H1 (cell line): ENCODE data around the gene SLC36A2. TPM values are rescaled to one million over a fixed set of nuclear protein-coding genes. Genes with fewer than 3 reads are reported as not detected.

ENCODE experiments used
- CTCF ChIA-PET: fragments of 300-600 bp; sonication (Branson Sonifier 250); formaldehyde crosslinking; loops from one replicate; lab custom pipeline; 2021; ENCODE audit not compliant: partially characterized antibody; lab: Charles Lee
- POLR2A ChIA-PET: fragments of 300-600 bp; sonication (Branson Sonifier 250); formaldehyde crosslinking; loops from one replicate; lab custom pipeline; 2021; ENCODE audit warnings: inconsistent platforms; ENCODE audit not compliant: partially characterized antibody; lab: Charles Lee
- DNase-seq, 2 experiments: peaks; one replicate each; pipeline versions ENCODE4 v3.0.0 to v3.0.0-alpha.2; 2010 to 2022; ENCODE audit warnings: low spot score in 2 of 2, low read depth in 1 of 2, mixed read lengths in 1 of 2
- FAIRE-seq: peaks from 2 replicates; lab custom pipeline; 2011; peaks lifted over from hg19 to GRCh38; lab: Jason Lieb, UNC
- H2AFZ ChIP-seq: 2 replicates; pipeline ENCODE4 v1.8.1; 2012; ENCODE audit warnings: low read length, inconsistent platforms
- H2AK5ac ChIP-seq: 2 replicates; pipeline ENCODE4 v1.6.1; 2013; ENCODE audit warnings: low read depth, low read length
- H2BK120ac ChIP-seq: replicated peaks from 2 replicates; pipeline ENCODE3; 2013; ENCODE audit warnings: low read depth, low read length, inconsistent platforms
- H2BK12ac ChIP-seq: 2 replicates; pipeline ENCODE4 v1.6.1; 2013; ENCODE audit warnings: low read depth, low read length
- H2BK15ac ChIP-seq: 2 replicates; pipeline ENCODE4 v1.6.1; 2013; ENCODE audit warnings: low read length
- H2BK20ac ChIP-seq: 2 replicates; pipeline ENCODE4 v1.6.1; 2013; ENCODE audit warnings: low read length
- H2BK5ac ChIP-seq: 2 replicates; pipeline ENCODE4 v1.6.1; 2013; ENCODE audit warnings: low read depth, low read length
- H3K14ac ChIP-seq: 2 replicates; pipeline ENCODE4 v1.6.1; 2013; ENCODE audit warnings: inconsistent platforms; ENCODE audit not compliant: insufficient read length
- H3K18ac ChIP-seq: 2 replicates; pipeline ENCODE4 v1.6.1; 2013; ENCODE audit warnings: low read length; ENCODE audit errors: extremely low read depth
- H3K23ac ChIP-seq: 2 replicates; pipeline ENCODE4 v1.6.1; 2013; ENCODE audit warnings: inconsistent platforms; ENCODE audit not compliant: insufficient read length
- H3K23me2 ChIP-seq: 2 replicates; pipeline ENCODE4 v1.6.1; 2013; ENCODE audit warnings: low read depth, low read length
- H3K27ac ChIP-seq: 2 replicates; pipeline ENCODE4 v1.6.1; 2011; ENCODE audit warnings: low read depth, low read length, inconsistent platforms
- H3K27me3 ChIP-seq, 4 experiments: replicated peaks in 1 of 4; 1 replicate in 1 of 4; 2 replicates in 3 of 4; pipeline versions ENCODE4 v1.6.1 to v1.8.1; 2011 to 2013; ENCODE audit warnings: low read length in 3 of 4, mild to moderate bottlenecking in 3 of 4, inconsistent platforms in 2 of 4, mixed read lengths in 2 of 4, moderate library complexity in 1 of 4; ENCODE audit not compliant: control insufficient read depth in 3 of 4, insufficient read depth in 3 of 4; ENCODE audit errors: extremely low read depth in 1 of 4
- H3K36me3 ChIP-seq, 4 experiments: 2 replicates each; pipeline versions ENCODE4 v1.6.1 to v1.8.1; 2011 to 2013; ENCODE audit warnings: mild to moderate bottlenecking in 4 of 4, low read length in 3 of 4, moderate library complexity in 2 of 4, control low read depth in 1 of 4, inconsistent platforms in 1 of 4; ENCODE audit not compliant: insufficient read depth in 4 of 4, control insufficient read depth in 2 of 4
- H3K4ac ChIP-seq: replicated peaks from 2 replicates; pipeline ENCODE3; 2013; ENCODE audit warnings: low read length, low read depth, mixed read lengths, inconsistent platforms; ENCODE audit not compliant: insufficient read length
- H3K4me1 ChIP-seq, 4 experiments: replicated peaks in 1 of 4; 1 replicate in 1 of 4; 2 replicates in 3 of 4; pipeline versions ENCODE4 v1.6.1 to v1.8.1; 2011 to 2013; ENCODE audit warnings: low read length in 3 of 4, inconsistent platforms in 2 of 4, mixed read lengths in 1 of 4; ENCODE audit not compliant: insufficient read depth in 4 of 4, control insufficient read depth in 3 of 4
- H3K4me2 ChIP-seq, 2 experiments: 2 replicates each; pipeline versions ENCODE4 v1.6.1 to v1.8.1; 2011 to 2013; ENCODE audit warnings: low read depth in 2 of 2, low read length in 2 of 2, control low read depth in 1 of 2, inconsistent platforms in 1 of 2, mild to moderate bottlenecking in 1 of 2; ENCODE audit not compliant: insufficient read depth in 1 of 2
- H3K4me3 ChIP-seq, 4 experiments: fragments of 200-600, 300-600 bp in 1 of 4; sonication (generic), shearing (Covaris generic), sonication (Bioruptor Twin) in 1 of 4; 2 replicates each; pipeline versions ENCODE4 v1.5.1 to v1.8.1; 2011 to 2016; ENCODE audit warnings: low read length in 4 of 4, low read depth in 3 of 4, control low read depth in 2 of 4, inconsistent platforms in 2 of 4, mild to moderate bottlenecking in 2 of 4, mixed read lengths in 1 of 4, moderate library complexity in 1 of 4; ENCODE audit not compliant: insufficient read depth in 2 of 4; ENCODE audit errors: extremely low read depth in 1 of 4
- H3K56ac ChIP-seq: replicated peaks from 2 replicates; pipeline ENCODE3; 2013; ENCODE audit warnings: low read depth, mild to moderate bottlenecking, mixed read lengths, low read length, inconsistent platforms; ENCODE audit not compliant: insufficient read length
- H3K79me1 ChIP-seq: 2 replicates; pipeline ENCODE4 v1.6.1; 2013; ENCODE audit warnings: low read depth, low read length, control low read depth
- H3K79me2 ChIP-seq, 2 experiments: 2 replicates each; pipeline versions ENCODE4 v1.6.1 to v1.8.1; 2012 to 2013; ENCODE audit warnings: low read length in 2 of 2, mild to moderate bottlenecking in 2 of 2, inconsistent platforms in 1 of 2; ENCODE audit not compliant: insufficient read depth in 2 of 2, control insufficient read depth in 1 of 2
- H3K9ac ChIP-seq, 4 experiments: replicated peaks in 1 of 4; 1 replicate in 1 of 4; 2 replicates in 3 of 4; pipeline versions ENCODE4 v1.6.1 to v1.8.1; 2011 to 2013; ENCODE audit warnings: low read depth in 3 of 4, low read length in 3 of 4, control low read depth in 2 of 4, mild to moderate bottlenecking in 2 of 4, moderate library complexity in 2 of 4, inconsistent platforms in 1 of 4; ENCODE audit errors: extremely low read depth in 1 of 4
- H3K9me3 ChIP-seq, 2 experiments: 2 replicates each; pipeline versions ENCODE4 v1.6.1 to v1.8.1; 2012 to 2013; ENCODE audit warnings: mild to moderate bottlenecking in 2 of 2, moderate library complexity in 2 of 2, control low read depth in 1 of 2, inconsistent platforms in 1 of 2, low read depth in 1 of 2, low read length in 1 of 2, mixed read lengths in 1 of 2; ENCODE audit not compliant: insufficient read depth in 2 of 2
- H4K20me1 ChIP-seq, 2 experiments: replicated peaks in 1 of 2; 2 replicates each; pipeline versions ENCODE3 to v1.8.1; 2011 to 2013; ENCODE audit warnings: inconsistent platforms in 2 of 2, low read length in 2 of 2, mild to moderate bottlenecking in 1 of 2; ENCODE audit not compliant: insufficient read depth in 2 of 2, control insufficient read depth in 1 of 2
- H4K5ac ChIP-seq: 2 replicates; pipeline ENCODE4 v1.6.1; 2013; ENCODE audit warnings: low read length, low read depth, mixed read lengths, inconsistent platforms; ENCODE audit not compliant: insufficient read length
- H4K8ac ChIP-seq: 2 replicates; pipeline ENCODE4 v1.8.0; 2013; ENCODE audit warnings: mild to moderate bottlenecking, moderate library complexity, low read length, inconsistent platforms; ENCODE audit not compliant: insufficient read depth; ENCODE audit errors: extremely low read depth
- H4K91ac ChIP-seq: replicated peaks from 2 replicates; pipeline ENCODE3; 2013; ENCODE audit warnings: low read length, mixed read lengths, inconsistent platforms; ENCODE audit not compliant: insufficient read length
- BCL11A ChIP-seq, 2 experiments: IDR thresholded peaks; one replicate each; pipeline ENCODE4 v1.6.1; 2011; ENCODE audit warnings: low read depth in 2 of 2, low read length in 2 of 2, mild to moderate bottlenecking in 2 of 2
- BRCA1 ChIP-seq: IDR thresholded peaks from 2 replicates; pipeline ENCODE4 v1.6.1; 2012; ENCODE audit warnings: low read depth, low read length, improper control_type of control experiment
- CHD2 ChIP-seq: IDR thresholded peaks from 2 replicates; pipeline ENCODE4 v1.6.1; 2012; ENCODE audit warnings: low read length, improper control_type of control experiment
- EP300 ChIP-seq, 2 experiments: IDR thresholded peaks; 1 replicate in 1 of 2; 2 replicates in 1 of 2; pipeline ENCODE4 v1.6.1; 2011 to 2012; ENCODE audit warnings: low read depth in 2 of 2, low read length in 2 of 2, mild to moderate bottlenecking in 2 of 2, borderline replicate concordance in 1 of 2, inconsistent platforms in 1 of 2, moderate library complexity in 1 of 2
- EZH2 ChIP-seq: fragments of 200-600 bp; sonication (generic); IDR thresholded peaks from 2 replicates; pipeline ENCODE4 v1.7.1; 2012; ENCODE audit warnings: low read depth, mild to moderate bottlenecking, moderate library complexity, low read length, inconsistent platforms; ENCODE audit not compliant: severe bottlenecking
- JUND ChIP-seq: IDR thresholded peaks from 2 replicates; pipeline ENCODE4 v1.6.1; 2011; ENCODE audit warnings: mild to moderate bottlenecking, improper control_type of control experiment, low read length
- KDM1A ChIP-seq: fragments of 200-600, 300-600 bp; sonication (generic); IDR thresholded peaks from 2 replicates; pipeline ENCODE4 v1.7.1; 2016; ENCODE audit warnings: mild to moderate bottlenecking, low read length, borderline replicate concordance
- POLR2A ChIP-seq, 2 experiments: IDR thresholded peaks; 1 replicate in 1 of 2; 2 replicates in 1 of 2; pipeline ENCODE4 v1.6.1; 2011; ENCODE audit warnings: low read depth in 2 of 2, low read length in 2 of 2, mild to moderate bottlenecking in 2 of 2; ENCODE audit errors: control extremely low read depth in 1 of 2
- RFX5 ChIP-seq: IDR thresholded peaks from 2 replicates; pipeline ENCODE4 v1.6.1; 2011; ENCODE audit warnings: low read depth, low read length, improper control_type of control experiment, borderline replicate concordance
- TAF1 ChIP-seq: IDR thresholded peaks from 2 replicates; pipeline ENCODE4 v1.6.1; 2011; ENCODE audit warnings: mild to moderate bottlenecking, low read depth, low read length
- TBP ChIP-seq: IDR thresholded peaks from 2 replicates; pipeline ENCODE4 v1.6.1; 2011; ENCODE audit warnings: low read depth, low read length, improper control_type of control experiment
- TCF12 ChIP-seq: IDR thresholded peaks from 2 replicates; pipeline ENCODE4 v1.6.1; 2011; ENCODE audit warnings: low read depth, mild to moderate bottlenecking, low read length
- WGBS, 2 experiments: shearing (Covaris generic) in 1 of 2; methylation state at CpG; one replicate each; pipeline versions ENCODE4 v1.1.6 to v1.1.7; 2013 to 2015; ENCODE audit warnings: low lambda C conversion rate in 2 of 2, mixed read lengths in 2 of 2, inconsistent platforms in 1 of 2, low coverage in 1 of 2, missing lambda C conversion rate in 1 of 2; ENCODE audit not compliant: insufficient replicate concordance in 2 of 2, insufficient coverage in 1 of 2, insufficient read length in 1 of 2; ENCODE audit errors: extremely low coverage in 1 of 2, missing lambda C conversion rate in 1 of 2; 5-methylcytosine and 5-hydroxymethylcytosine counted together
- polyA plus RNA-seq, 7 experiments: library from polyadenylated mRNA; depleted of rRNA in 3 of 7; stranded (reverse) in 5 of 7; unstranded in 2 of 7; fragments of >200 nt in 5 of 7; fragments of 200-250 nt in 2 of 7; gene quantifications; 1 replicate in 5 of 7; 2 replicates in 1 of 7; 4 replicates in 1 of 7; pipeline versions ENCODE4 v1.2.1 to v1.2.3, GENCODE V29; 2011 to 2013; ENCODE audit warnings: missing spikeins in 2 of 7, mixed read lengths in 2 of 7
- total RNA-seq: library from RNA; stranded (reverse); fragmentation: NEBNext Ultra II Directional; extraction: Animal tissue kit (Norgen Biotek cat#: 25700); gene quantifications from 2 replicates; pipeline ENCODE4 v1.2.1, GENCODE V29; 2021

The SLC36A2 gene
- total and polyA plus RNA-seq, 2 of the 8 experiments (the other 6 are each of a cell fraction or from before 2014, with no cell fraction given): 0.30 TPM; not detected in 1

- CTCF ChIA-PET: interaction anchor here (2.0 to 2.6 kb wide), 6 partner anchors 9 to 248 kb away, joined by 5 to 11 read pairs (median 8); no protein-coding TSS in a partner anchor
These were observed 50.9 kb downstream of the SLC36A2 start for GRCh38 chr5:151296478-151296830.

More at GRCh38 chr5:151296478-151296830, 50.9 kb downstream of the SLC36A2 start:
- FAIRE-seq: no peak
- H3K36me3 ChIP-seq: no peaks in the 10 kb centered on the region
- no peaks in the 10 kb centered on the region for H3K23me2 ChIP-seq
- no peak overlapping the region for H3K18ac ChIP-seq
- no peak overlapping the region for H2BK12ac ChIP-seq
- no peak overlapping the region for H4K8ac ChIP-seq
- no peaks in the 10 kb centered on the region for H3K9me3 ChIP-seq
- no peak overlapping the region for H4K91ac ChIP-seq
- H3K4me1 ChIP-seq: peaks cover 0 to 3% (median 0%) of the 10 kb centered on the region in 4 experiments; a peak in 2 of 7 replicates
- WGBS, 2 experiments: 68% methylated on average over 1 of the region's 1 CpG; no CpG with 5 or more reads in 1 of the 2 experiments
- no peak overlapping the region for H3K14ac ChIP-seq
- no peak overlapping the region for H3K4me2 ChIP-seq
- H3K4ac ChIP-seq: no peak overlapping the region
- H3K79me1 ChIP-seq: no peaks in the 10 kb centered on the region
- no peak overlapping the region for H2BK15ac ChIP-seq
- H3K23ac ChIP-seq: no peak overlapping the region
- H4K20me1 ChIP-seq: no peaks in the 10 kb centered on the region
- no peaks in the 10 kb centered on the region for H3K27me3 ChIP-seq
- H2BK5ac ChIP-seq: no peak overlapping the region
- H2AK5ac ChIP-seq: no peak overlapping the region
- no peak overlapping the region for H2BK120ac ChIP-seq
- POLR2A ChIA-PET: interaction anchor here (0.5 kb wide), 1 partner anchor 44 kb away, joined by 4 read pairs; no protein-coding TSS in a partner anchor
- H3K56ac ChIP-seq: no peak overlapping the region
- no peak overlapping the region for H3K27ac ChIP-seq
- DNase-seq: no peak
- no peak overlapping the region for H3K9ac ChIP-seq
- no peaks in the 10 kb centered on the region for H3K79me2 ChIP-seq
- H2AFZ ChIP-seq: no peak overlapping the region
- no peak for TF ChIP-seq POLR2A (IDR thresholded peaks at IDR 0.05; ENCODE audit: control extremely low read depth in 1 of 2, low read depth in 2 of 2, low read length in 2 of 2)
- TF ChIP-seq BRCA1: no peak
- no peak for TF ChIP-seq CHD2
- TF ChIP-seq BCL11A (IDR thresholded peaks at IDR 0.05; ENCODE audit: low read depth in 2 of 2, low read length in 2 of 2): no peak
- TF ChIP-seq KDM1A: no peak
- TF ChIP-seq TCF12: no peak
- no peak for TF ChIP-seq TBP
- no peak for TF ChIP-seq EP300 (IDR thresholded peaks at IDR 0.05; ENCODE audit: borderline replicate concordance in 1 of 2, low read depth in 2 of 2, low read length in 2 of 2)
- no peak for TF ChIP-seq RFX5
- TF ChIP-seq JUND: no peak
- TF ChIP-seq TAF1: no peak
- no peak for TF ChIP-seq EZH2
- TF ChIP-seq, all 59 proteins: peak for 0
- no peak overlapping the region for H2BK20ac ChIP-seq
- H4K5ac ChIP-seq: no peak overlapping the region
- no peak overlapping the region for H3K4me3 ChIP-seq
